A549 (cell line): ENCODE results near the gene DYNLRB1.

Source experiments
- EP300 ChIP-seq, 2 experiments: fragments of >200 bp; sonication (Bioruptor Twin); formaldehyde crosslinking; IDR thresholded peaks; 2 replicates in 1 of 2; 3 replicates in 1 of 2; pipeline ENCODE4 v1.6.1; 2016 to 2017
- POLR2A ChIP-seq: IDR thresholded peaks from 2 replicates; pipeline ENCODE4 v1.6.1; 2012; ENCODE audit warnings: mild to moderate bottlenecking, low read length
- RAD21 ChIP-seq, 2 experiments: fragments of >200 bp in 1 of 2; sonication (Bioruptor Twin) in 1 of 2; formaldehyde crosslinking in 1 of 2; IDR thresholded peaks in 1 of 2; conservative IDR thresholded peaks in 1 of 2; 2 replicates in 1 of 2; 3 replicates in 1 of 2; pipeline ENCODE4 v1.6.1; 2012 to 2018; ENCODE audit warnings: inconsistent platforms in 1 of 2
- RNF2 ChIP-seq: fragments of 200-600 bp; sonication (generic); IDR thresholded peaks from 2 replicates; pipeline ENCODE4 v1.6.1; 2016; ENCODE audit warnings: low read depth, mild to moderate bottlenecking, antibody characterized with exemption, moderate library complexity, borderline replicate concordance
- TF ChIP-seq, protein P1 (sequence below): fragments of >200 bp; sonication (Bioruptor Twin); formaldehyde crosslinking; IDR thresholded peaks from 3 replicates; pipeline ENCODE4 v1.5.1; 2016
- TF ChIP-seq, protein P2 (sequence below): fragments of >200 bp; sonication (Bioruptor Twin); formaldehyde crosslinking; IDR thresholded peaks from 3 replicates; pipeline ENCODE4 v1.6.1; 2016
- TF ChIP-seq, protein P3 (sequence below): fragments of 450-650 bp; IDR thresholded peaks from 2 replicates; pipeline ENCODE4 v1.6.1; 2014; ENCODE audit warnings: antibody characterized with exemption

DNA sequence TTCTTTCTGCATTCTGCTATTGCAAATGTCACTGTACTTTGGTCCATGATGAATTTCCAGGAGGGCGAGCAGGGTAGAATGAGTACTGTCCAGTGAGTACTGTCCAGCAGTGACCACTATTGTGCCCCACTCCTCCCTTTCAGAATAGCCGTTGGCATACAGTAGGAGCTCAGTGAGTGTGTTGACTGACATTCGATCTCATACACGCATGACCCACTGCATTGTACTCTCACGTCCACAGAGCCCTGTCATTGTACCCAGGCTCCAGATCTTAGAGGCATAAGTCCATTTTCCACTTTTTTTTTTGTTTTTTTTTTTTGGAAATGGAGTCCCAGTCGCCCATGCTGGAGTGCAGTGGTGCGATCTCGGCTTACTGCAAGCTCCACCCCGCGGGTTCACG lies 8.2 kb downstream of the DYNLRB1 start:
- TF ChIP-seq, protein P1, sequence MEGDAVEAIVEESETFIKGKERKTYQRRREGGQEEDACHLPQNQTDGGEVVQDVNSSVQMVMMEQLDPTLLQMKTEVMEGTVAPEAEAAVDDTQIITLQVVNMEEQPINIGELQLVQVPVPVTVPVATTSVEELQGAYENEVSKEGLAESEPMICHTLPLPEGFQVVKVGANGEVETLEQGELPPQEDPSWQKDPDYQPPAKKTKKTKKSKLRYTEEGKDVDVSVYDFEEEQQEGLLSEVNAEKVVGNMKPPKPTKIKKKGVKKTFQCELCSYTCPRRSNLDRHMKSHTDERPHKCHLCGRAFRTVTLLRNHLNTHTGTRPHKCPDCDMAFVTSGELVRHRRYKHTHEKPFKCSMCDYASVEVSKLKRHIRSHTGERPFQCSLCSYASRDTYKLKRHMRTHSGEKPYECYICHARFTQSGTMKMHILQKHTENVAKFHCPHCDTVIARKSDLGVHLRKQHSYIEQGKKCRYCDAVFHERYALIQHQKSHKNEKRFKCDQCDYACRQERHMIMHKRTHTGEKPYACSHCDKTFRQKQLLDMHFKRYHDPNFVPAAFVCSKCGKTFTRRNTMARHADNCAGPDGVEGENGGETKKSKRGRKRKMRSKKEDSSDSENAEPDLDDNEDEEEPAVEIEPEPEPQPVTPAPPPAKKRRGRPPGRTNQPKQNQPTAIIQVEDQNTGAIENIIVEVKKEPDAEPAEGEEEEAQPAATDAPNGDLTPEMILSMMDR, result no peak
- no peak for TF ChIP-seq POLR2A
- TF ChIP-seq RNF2, result no peak
- TF ChIP-seq EP300 (IDR thresholded peaks at IDR 0.05), result no peak
- TF ChIP-seq, protein P2, sequence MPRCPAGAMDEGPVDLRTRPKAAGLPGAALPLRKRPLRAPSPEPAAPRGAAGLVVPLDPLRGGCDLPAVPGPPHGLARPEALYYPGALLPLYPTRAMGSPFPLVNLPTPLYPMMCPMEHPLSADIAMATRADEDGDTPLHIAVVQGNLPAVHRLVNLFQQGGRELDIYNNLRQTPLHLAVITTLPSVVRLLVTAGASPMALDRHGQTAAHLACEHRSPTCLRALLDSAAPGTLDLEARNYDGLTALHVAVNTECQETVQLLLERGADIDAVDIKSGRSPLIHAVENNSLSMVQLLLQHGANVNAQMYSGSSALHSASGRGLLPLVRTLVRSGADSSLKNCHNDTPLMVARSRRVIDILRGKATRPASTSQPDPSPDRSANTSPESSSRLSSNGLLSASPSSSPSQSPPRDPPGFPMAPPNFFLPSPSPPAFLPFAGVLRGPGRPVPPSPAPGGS, result no peak
- TF ChIP-seq RAD21 (conservative IDR thresholded peaks at IDR 0.05 in 1 of 2, IDR thresholded peaks at IDR 0.05 in 1 of 2), result no peak
- TF ChIP-seq, protein P3, sequence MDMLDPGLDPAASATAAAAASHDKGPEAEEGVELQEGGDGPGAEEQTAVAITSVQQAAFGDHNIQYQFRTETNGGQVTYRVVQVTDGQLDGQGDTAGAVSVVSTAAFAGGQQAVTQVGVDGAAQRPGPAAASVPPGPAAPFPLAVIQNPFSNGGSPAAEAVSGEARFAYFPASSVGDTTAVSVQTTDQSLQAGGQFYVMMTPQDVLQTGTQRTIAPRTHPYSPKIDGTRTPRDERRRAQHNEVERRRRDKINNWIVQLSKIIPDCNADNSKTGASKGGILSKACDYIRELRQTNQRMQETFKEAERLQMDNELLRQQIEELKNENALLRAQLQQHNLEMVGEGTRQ, result no peak
